Suppressor macrophage treated with lipopolysaccharide for 4 hours (primary cell): ENCODE results near the gene CD300H.

ENCODE experiments used
- DNase-seq: peaks from one replicate; pipeline ENCODE4 v3.0.0-alpha.2; 2020

CD300H gene

DNA sequence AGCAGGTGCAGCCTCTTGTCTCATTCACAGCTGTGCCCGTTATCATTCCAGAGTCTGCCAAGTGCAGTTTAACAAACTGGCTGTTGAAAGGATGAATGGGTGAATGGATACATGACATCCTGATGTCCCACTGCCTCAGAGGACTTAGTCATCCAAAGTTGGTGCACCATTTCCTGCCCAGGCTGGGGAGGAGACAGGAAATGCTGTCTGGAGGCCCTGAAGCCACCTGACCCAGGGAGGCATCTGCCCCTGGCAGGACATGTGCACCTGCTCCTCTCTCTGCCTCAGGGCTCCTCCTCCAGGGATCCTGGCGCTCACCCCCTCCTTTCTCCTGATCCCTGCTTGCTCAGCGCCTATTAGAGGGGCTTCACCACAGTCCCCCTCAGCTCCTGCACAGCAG is 19.6 kb downstream of the CD300H start:
- DNase-seq: no peak

DNA sequence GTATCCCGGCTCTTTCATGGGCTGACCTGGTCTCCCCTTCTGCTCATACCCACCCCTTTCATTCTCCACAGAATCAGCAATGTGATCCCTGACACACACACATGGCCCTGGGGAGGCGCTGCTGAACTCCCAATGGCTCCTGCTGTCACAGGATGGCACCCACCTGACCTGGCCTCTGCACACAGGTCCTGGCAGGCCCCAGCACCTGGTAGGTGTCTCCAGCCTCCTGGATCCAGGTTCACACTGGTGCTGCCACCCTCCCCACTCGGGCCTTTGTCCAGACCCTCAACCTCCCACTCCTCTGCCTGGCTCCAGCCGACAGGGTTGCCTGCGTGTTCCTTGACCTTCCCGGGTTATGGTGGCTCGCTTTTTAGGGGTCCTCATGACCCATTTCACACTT is 20.0 kb downstream of the CD300H start:
- DNase-seq: no peak

DNA sequence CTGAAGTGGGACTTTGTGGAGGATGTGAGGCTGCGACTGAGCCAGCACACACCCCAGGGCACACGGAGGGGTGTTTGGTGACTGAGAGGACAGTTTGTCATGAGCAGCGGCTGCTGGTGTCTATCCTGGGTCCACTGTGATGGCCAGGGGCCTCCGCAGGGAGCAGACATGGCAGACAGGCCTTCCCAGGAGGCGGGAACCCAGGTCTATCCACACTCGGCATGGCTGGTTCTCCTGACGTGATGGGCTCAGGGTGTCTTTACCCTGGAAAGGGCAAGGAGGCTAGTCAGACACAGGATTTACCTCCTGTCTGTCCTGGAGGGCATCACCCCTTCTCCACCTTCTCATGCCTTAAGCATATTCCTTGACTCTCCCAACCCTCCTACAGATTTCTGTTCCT is 20.7 kb downstream of the CD300H start:
- DNase-seq: no peak

DNA sequence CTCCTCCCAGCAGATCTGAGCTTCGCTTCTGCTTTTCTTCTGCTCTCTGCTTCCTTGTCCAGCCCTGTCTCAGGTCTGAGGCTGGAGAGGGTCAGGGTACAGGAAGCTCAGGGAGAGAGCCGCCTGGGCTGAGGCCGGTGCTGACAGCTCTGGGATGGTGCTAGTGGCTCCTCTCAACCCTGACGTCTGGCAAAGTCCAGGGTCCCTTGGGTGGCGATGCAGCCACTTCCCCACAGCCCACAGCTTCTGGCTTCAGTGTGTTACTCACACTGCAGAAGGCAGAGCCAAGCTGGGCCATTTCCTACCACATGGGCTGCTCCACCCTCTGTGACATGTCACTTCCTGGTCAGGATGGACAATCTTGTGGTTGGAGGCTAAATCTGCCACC is 21.5 kb downstream of the CD300H start, which contains the start of gene CD300C:
Gene CD300C, minus strand, starts transcription at position 273 of the 388 bp plus-strand sequence. CDS start 333 bp downstream, outside the sequence.
- DNase-seq: peak; percentile 91

DNA sequence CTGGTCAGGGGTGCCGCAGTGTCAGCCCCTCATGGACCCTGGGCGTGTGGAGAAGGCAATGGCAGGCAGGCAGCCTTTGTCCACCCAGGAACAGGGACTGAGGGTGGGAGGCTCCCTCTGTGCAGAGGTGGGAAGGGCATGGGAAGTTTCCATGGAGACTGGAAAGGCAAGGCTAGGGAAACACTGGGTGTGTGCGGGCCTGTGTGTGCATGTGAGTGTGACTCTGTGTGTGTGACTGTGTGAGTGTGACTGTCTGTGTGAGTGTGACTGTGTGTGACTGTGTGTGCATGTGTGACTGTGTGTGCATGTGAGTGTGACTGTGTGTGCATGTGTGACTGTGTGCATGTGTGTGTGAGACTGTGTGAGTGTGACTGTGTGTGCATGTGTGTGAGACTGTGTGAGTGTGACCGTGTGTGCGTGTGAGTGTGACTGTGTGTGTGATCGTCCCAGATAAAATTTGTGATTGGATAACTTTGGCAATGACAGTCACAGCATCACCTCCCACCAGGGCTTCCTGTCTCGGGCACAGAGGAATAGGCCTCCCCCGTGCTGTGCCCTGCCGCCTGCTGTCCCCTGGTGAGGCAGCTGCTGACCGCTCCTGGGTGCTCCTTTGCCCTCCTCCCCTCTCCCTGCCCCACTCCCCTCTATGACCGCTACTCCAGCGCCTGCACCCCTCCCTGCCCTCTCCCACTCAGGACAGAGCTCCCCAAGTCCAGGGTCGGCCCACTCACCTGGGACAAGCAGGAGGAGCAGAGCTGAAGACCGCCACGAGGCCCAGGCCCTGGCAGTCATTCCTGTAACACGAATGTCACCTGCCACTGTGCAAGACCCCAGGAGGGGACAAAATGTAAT is 22.1 kb downstream of the CD300H start:
- DNase-seq: peak; percentile 48

DNA sequence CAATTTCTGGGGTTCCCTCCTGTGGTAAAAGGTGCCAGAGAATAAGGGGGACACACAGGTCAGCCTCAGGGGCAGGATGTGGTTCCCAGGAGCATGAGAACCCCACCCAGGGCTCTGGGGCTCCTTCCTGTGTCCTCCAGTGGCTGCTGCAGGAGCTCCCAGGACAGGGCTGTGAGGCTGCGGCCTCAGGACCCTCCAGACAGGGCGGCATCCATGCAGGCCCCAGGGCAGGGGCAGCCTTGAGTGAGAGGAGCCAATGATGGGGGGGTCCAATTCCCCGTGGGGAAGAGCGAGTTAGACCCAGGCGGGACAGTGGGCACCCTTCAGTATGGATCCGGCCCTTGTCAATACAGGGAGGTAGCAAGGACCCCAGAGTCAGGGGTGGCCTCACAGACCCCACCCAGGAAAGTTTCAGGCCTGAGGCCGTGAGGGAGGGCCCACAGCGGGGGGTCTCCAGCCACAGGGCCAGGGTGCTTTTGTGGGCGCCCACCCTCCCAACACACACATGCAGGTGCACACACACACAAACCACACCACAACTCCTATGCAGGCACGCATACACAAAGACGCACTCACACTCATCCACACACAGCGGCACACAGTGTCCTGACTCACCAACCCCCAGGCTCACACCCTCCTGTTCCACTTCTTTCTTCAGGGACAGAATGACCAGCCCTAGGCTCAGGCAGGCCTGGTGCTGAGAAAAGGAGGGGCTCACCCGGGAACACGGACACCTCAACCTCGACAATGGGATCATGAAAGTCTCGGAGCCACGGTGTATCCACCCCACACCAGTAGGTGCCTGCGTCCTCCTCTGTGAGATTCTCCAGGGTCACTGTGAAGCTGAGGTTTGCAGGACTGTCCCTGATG is 23.2 kb downstream of the CD300H start:
- DNase-seq: no peak

DNA sequence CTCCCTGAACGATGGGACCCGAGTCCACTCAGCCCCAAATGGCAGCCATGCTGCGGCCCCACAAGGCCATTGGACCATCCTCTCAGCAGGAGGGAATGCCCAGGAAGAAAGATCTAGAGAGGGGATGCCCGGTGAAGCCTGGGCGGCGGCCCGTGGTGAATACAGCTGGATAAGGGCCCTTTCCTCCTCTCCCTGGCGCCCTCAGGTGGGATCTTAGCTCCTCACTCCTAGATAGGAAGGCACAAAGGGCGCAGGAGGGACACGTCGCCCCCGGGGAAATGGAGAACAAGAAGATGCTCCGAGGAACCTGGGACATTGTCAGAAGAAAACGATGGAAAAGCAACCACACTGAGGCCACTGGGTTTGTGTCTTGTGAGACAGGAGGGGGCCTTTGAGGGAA is 23.9 kb downstream of the CD300H start:
- no peak for DNase-seq

DNA sequence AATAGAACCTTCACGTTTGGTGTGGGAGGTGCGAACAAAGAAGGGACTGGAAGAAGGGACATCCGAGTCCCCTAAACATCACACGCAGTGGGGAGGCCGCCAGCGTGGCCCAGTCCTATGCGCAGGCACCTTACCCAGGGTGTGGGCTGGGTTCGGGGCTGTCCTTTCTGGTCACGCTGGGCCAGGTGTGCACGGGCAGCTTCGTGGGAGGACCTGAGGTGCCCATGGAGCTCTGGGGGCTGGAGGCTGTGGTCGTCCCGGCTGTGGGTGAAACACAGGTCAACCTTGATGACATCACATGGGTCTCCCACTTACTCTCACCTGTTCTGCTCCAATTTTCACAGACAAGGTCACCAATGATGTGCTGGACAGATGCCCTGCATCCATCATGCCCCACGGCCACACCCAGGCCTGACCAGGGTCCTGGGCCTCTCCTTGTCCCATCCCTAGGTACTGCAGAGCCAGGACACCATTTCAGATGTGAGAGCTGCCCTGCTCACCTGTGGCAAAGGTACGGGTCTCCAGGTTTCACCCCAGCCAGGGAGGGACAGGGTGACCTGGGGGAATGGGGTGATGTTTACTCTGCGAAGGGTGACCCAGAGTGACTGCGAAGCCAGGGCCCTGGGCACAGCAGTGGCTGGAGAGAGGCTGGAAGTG is 24.5 kb downstream of the CD300H start:
- DNase-seq: no peak

DNA sequence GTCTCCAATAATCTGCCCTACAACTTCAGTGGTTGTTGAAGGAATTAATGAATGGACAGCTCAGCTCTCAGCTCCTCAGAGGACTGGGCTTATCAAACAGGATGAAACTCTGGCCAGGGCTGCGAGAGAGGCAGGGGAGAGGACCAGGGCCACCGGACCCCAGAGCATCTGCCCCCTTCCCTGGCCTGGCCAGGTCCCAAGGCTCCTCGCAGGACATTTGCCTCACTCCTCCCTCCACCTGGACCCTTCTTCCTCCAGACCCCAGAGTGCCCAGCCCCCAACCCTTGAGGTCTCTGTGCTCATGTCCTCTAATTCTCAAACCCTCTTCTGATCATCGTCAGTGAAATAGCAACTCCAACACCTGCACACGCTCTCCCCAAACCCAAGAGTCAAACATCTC is 25.1 kb downstream of the CD300H start:
- DNase-seq: no peak

DNA sequence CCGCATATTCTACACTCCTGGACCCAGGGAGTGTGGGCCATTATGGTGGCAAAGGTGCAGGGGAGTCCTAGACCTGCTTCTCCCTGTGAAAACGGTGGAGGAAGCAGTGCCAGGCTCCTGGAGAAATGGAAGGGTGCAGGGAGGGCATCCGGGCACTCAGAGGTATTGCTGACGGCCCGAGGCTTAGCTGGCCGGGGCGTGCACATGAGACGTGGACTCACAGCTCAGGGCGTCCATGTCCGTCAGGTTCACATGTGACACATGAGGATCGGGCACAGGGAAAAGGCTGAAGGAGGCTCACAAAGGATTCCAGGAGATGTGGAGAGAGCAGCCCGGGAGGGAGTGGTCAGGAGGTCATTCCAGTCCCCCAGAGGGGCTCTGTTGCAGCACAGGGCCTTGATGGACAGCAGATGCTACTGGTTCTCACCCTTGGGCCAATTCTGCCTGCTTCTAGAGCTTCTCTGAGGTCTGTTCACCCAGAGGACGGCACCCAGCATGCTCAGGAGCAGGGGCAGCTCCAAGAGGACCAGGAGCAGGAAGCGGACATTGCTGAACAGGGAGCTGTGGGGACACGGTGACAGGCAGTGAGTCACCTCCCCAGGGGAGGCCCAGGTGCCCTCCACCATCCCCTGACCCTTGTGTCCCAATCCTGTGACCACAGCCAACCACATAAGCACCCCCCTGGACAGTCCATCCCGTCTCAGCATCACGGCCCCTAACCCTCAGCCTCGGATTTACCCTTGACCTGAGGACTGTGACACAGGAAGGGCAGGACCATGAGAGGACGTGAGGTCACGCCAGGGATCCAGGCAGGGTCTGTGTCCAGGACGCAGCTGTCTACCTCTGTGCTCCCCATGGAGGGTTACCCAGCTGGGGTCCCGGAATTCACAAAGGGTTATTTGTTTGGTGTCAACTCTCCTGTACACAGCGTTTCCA is 25.9 kb downstream of the CD300H start:
- no peak for DNase-seq

DNA sequence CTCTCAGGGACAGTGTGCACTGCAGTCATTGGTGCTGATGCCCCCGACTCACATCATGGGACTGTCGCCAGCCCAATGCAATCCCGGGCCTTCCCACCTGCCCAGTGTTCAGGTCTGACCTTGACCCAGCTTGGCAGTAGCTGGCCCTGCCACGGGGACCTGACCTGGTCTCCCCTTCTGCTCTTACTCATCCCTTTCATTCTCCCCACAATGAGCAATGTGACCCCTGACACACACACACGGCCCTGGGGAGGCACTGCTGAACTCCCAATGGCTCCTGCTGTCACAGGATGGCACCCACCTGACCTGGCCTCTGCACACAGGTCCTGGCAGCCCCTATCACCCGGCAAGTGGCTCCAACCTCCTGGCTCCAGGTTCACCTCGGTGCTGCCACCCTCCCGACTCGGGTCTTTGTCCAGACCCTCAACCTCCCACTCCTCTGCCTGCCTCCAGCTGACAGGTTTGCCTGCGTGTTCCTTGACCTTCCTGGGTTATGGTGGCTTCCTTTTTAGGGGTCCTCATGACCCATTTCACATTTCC is 28.0 kb downstream of the CD300H start:
- DNase-seq: no peak

DNA sequence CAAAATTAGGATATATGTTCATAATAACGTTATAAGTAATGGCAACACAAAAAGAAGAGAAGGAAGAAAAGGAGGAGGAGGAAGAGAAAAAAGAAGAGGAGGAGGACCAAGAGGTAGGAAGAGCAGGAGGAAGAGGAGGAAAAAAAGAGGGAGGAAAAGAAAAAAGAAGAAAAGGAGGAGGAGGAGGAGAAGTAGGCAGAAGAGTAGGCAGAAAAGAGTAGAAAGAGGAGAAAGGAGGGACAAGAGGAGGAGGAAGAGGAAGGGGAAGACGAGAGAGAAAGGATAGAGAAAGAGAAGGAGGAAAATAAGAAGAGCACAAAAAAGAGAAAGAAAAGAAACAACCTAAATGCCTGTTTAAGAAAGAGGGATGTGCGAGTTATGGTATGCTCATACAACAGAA is 30.4 kb downstream of the CD300H start:
- DNase-seq: no peak

DNA sequence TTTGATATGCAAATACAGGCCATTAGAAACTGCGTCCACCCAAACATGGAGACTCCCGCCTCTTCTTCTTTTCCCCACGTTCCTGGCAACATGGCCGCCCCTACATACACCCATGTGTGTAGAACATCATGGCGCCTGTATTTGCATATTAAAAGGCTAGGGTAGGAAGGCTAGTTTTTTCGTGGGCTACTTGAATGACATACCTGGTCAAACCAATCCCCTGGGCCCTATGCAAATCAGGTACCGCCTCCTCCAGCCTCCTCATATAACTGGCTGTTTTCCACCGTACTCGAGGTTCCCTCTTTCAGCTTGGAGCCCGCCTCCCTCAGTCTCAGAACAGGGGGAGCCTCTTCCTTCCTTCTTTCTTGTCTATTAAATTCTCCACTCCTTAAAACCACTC is 35.2 kb downstream of the CD300H start:
- DNase-seq: peak; percentile 93

DNA sequence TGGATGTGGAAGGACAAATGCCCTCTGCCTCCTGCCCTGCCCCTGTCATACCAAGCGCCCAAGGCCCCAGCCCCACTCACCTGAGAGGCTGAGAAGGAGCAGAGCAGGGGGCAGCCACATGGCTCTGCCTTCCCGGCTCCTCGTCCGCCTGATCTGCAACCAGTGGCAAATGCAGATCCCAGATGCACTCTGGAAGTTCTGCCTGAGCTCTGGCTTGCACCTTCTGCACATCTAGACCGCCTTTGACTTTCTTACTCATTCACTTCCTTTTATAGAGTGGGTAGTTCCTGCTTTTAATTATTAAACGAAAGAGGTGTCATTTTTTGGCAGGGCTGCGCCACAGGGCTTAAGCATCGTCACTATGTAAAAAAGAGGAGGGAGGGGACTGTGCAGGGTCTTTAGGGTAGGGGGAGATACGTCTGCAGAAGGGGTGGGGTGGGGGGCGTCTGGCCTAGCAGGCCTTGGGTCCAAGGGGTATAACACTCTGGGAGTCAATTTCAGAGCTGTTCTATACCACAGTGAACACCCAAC is 36.0 kb downstream of the CD300H start, which contains the start of gene CD300LB:
Gene CD300LB, minus strand, starts transcription at position 245 of the 531 bp plus-strand sequence. Its CDS starts 125 bp downstream, at position 120.
- DNase-seq: peak; percentile 66

DNA sequence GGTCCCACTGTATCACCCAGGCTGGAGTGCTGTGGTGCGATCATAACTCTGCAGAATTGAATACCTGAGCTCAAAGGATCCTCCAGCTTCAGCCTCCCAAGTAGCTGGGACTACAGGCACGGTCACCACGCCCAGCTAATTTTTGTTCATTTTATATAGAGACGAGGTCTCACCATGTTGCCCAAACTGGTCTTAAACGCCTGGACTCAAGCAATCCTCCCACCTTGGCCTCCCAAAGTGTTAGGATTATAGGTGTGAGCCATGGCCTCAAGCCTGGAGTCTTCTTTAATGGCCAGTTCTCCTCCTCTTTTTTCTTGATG is 36.5 kb downstream of the CD300H start:
- DNase-seq: no peak

DNA sequence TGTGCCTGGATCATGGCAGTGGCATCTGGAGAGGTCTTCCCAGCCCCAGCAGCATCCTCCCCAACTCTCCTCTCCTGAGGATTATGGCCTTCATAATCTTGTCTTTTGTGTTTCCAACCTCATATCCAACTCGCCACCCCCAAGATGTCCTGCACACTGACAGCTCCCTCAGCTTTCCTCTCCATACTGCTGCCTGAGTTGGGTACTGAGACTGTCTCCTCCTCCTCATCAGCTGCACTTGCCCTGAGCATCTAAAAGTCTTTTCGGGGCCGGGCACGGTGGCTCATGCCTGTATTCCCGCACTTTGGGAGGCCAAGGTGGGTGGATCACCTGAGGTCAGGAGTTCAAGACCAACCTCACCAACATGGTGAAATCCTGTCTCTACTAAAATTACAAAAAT is 38.1 kb downstream of the CD300H start:
- no peak for DNase-seq

DNA sequence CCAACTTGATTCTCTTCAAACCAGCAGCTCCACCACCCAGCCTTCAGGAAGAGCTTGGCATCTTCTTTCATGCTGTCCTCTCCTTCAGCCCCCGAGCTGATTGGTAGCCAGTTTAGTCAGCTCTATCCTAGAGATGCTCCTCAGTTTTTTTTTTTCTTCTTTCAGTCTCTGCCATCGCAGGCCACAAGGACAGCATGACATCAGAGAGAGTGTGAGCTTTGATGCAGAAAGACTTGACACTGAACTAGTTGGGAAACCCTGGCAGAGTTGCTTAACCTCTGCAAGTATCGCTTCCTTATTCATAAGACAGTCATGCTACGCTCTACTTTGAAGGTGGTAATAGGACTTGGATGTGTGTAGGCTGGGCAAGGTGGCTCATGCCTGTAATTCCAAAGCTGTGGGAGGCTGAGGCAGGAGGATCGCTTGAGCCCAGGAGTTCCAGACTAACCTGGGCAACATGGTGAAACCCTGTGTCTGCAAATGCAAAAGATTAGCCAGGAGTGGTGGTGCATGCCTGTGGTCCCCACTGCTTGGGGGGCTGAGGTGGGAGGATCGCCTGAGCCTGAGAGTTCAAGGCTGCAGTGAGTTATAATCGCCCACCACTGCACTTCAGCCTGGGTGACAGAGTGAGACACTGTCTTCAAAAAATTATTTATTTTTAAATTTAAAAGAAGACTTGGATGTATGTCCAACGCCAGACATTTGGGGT is 38.7 kb downstream of the CD300H start:
- DNase-seq: peak; percentile 98

DNA sequence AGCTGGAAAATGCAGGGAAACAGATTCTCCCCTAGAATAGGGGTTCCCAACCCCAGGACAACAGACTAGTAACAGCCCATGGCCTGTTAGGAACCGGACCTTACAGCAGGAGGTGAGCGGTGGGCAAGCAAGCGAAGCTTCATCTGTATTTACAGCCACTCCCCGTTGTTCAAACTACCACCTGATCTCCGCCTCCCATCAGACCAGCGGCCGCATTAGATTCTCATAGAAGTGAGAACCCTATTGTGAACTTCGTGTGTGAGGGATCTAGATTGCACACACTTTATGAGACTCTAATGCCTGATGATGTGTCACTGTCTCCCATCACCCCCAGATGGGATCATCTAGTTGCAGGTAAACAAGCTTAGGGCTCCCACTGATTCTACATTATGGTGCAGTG is 39.6 kb downstream of the CD300H start:
- no peak for DNase-seq

DNA sequence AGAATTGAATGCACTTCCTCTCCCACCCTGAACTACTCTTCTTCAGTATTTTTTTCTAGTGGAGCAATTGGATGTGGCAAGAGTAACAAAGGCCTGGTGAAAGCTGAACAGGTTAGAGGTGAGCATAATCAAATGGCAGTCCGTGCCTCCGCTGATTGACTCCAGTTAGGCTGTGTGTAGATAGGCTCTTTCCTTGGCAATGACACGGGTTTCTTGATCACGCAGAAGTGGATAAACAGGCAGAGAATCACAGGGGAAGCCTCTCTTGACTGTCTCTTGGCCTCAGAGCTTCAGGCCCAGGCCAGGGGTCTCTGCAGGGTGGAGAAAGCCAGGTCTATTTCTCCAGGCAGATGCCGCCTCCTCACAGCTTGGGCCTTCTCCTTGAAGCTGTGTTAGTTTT is 40.2 kb downstream of the CD300H start:
- no peak for DNase-seq

DNA sequence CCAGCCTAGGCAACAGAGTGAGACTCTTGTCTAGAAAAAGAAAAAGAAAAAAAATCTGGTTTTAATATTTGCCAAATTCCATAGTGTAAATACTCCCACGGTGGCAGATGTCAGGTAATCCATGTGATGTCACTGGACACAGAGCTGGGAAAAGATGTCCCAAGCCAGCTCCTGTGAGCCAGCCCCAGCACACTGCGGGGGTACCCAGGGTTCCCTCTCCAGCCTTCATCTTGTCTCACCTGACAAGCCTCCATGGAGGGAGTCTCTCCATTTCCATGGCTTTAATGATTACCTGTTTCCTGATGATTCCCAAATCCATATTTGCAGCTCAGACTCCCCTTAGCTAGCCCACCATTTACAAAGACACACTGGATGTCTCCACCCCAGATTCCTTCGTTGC is 40.6 kb downstream of the CD300H start:
- DNase-seq: no peak

DNA sequence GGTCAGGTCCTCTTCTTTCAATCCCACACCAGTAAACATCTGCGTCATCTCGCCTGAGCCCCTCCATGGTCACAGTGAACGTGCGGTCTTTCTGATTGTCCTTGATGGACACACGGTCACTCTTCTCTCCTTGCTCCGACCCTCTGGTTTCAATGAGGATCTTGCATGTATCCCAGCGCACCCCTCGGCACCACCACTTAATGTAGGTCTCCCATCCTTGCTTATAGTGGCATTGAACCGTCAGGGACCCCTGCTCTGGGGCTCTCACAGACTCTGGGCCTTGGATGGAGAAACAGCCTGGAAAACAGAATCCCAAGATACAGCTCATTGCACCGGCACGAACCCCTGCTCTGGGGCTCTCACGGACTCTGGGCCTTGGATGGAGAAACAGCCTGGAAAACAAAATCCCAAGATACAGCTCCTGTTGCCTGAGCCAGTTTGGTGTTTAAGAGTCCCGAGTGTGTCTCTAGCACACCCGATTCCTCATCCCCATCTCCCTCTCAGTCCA is 41.5 kb downstream of the CD300H start:
- no peak for DNase-seq
